Lower leg skin (tissue), 3 donors: ENCODE results near the gene BRWD1.

Experiments
- POLR2A ChIP-seq, 2 donors: fragments of 450-650 bp; IDR thresholded peaks; one replicate each; pipeline ENCODE4 v1.6.1; 2016 to 2017; ENCODE audit warnings: antibody characterized with exemption in 2 of 2, mild to moderate bottlenecking in 1 of 2, moderate library complexity in 1 of 2
- TF ChIP-seq, protein P1 (sequence below), 3 donors: fragments of 450-650 bp; IDR thresholded peaks; one replicate each; pipeline ENCODE4 v1.5.1; 2016; ENCODE audit warnings: antibody characterized with exemption in 3 of 3, mild to moderate bottlenecking in 3 of 3, moderate library complexity in 2 of 3

DNA sequence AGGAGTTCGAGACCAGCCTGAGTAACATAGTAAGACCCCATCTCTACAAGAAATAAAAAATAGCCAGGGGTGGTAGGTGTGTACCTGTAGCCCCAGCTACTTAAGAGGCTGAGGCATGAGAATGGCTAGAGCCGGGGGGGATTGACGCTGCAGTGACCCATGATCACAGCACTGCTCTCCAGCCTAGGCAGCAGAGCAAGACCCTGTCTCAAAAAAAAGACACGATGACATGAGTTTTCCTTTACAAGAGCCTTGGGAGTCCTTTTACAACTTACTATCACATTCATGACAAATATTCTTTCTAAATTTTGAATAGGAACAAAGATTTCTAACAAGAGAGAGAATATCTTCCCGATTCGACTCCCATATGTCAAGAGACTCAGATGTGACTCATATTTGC is 3.3 kb upstream of the BRWD1 start:
- TF ChIP-seq, protein P1, sequence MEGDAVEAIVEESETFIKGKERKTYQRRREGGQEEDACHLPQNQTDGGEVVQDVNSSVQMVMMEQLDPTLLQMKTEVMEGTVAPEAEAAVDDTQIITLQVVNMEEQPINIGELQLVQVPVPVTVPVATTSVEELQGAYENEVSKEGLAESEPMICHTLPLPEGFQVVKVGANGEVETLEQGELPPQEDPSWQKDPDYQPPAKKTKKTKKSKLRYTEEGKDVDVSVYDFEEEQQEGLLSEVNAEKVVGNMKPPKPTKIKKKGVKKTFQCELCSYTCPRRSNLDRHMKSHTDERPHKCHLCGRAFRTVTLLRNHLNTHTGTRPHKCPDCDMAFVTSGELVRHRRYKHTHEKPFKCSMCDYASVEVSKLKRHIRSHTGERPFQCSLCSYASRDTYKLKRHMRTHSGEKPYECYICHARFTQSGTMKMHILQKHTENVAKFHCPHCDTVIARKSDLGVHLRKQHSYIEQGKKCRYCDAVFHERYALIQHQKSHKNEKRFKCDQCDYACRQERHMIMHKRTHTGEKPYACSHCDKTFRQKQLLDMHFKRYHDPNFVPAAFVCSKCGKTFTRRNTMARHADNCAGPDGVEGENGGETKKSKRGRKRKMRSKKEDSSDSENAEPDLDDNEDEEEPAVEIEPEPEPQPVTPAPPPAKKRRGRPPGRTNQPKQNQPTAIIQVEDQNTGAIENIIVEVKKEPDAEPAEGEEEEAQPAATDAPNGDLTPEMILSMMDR (IDR thresholded peaks at IDR 0.05) = no peak
- no peak for TF ChIP-seq POLR2A (IDR thresholded peaks at IDR 0.05)
